Liver (tissue), 9 donors: Measurements from ENCODE around the gene TLR4. TPM values are rescaled to one million over a fixed set of nuclear protein-coding genes. Genes with fewer than 3 reads are reported as not detected.

ENCODE experiments used
- DNase-seq: peaks from one replicate; pipeline ENCODE4 v3.0.0-alpha.2; 2017; ENCODE audit warnings: low spot score
- H3K27ac ChIP-seq, 2 donors: one replicate each; pipeline ENCODE4 v1.7.0; 2013; ENCODE audit warnings: inconsistent platforms in 2 of 2, low read length in 2 of 2, control low read depth in 1 of 2, low read depth in 1 of 2, mild to moderate bottlenecking in 1 of 2
- H3K27me3 ChIP-seq, 4 donors: one replicate each; pipeline versions ENCODE4 v1.6.1 to v1.7.0; 2013; ENCODE audit warnings: low read length in 3 of 4, inconsistent platforms in 1 of 4, mild to moderate bottlenecking in 1 of 4, moderate library complexity in 1 of 4; ENCODE audit not compliant: control insufficient read depth in 4 of 4, insufficient read depth in 4 of 4
- H3K36me3 ChIP-seq, 4 donors: one replicate each; pipeline versions ENCODE4 v1.6.1 to v1.7.0; 2013; ENCODE audit warnings: low read length in 3 of 4, mild to moderate bottlenecking in 3 of 4, low read depth in 1 of 4, moderate library complexity in 1 of 4; ENCODE audit not compliant: control insufficient read depth in 4 of 4, insufficient read depth in 3 of 4
- H3K4me1 ChIP-seq, 4 donors: one replicate each; pipeline versions ENCODE4 v1.6.1 to v1.7.0; 2013; ENCODE audit warnings: low read length in 3 of 4, mild to moderate bottlenecking in 3 of 4, moderate library complexity in 1 of 4; ENCODE audit not compliant: control insufficient read depth in 4 of 4, insufficient read depth in 4 of 4
- H3K4me3 ChIP-seq, 3 donors: one replicate each; pipeline versions ENCODE4 v1.6.1 to v1.7.0; 2013; ENCODE audit warnings: low read length in 3 of 3, control low read depth in 1 of 3, low read depth in 1 of 3, mild to moderate bottlenecking in 1 of 3
- H3K9ac ChIP-seq, 2 donors: one replicate each; pipeline ENCODE4 v1.7.0; 2013; ENCODE audit warnings: low read length in 2 of 2, mild to moderate bottlenecking in 2 of 2, moderate library complexity in 2 of 2, control low read depth in 1 of 2, low read depth in 1 of 2
- H3K9me3 ChIP-seq, 4 donors: one replicate each; pipeline versions ENCODE4 v1.6.1 to v1.7.0; 2013; ENCODE audit warnings: low read length in 3 of 4; ENCODE audit not compliant: control insufficient read depth in 4 of 4
- EGR1 ChIP-seq, 2 donors: IDR thresholded peaks; 2 replicates each; pipeline ENCODE4 v1.6.1; 2016 to 2018; ENCODE audit warnings: antibody characterized with exemption in 2 of 2, low read depth in 2 of 2
- FOXA1 ChIP-seq: IDR thresholded peaks from 2 replicates; pipeline ENCODE4 v1.6.1; 2016; ENCODE audit warnings: antibody characterized with exemption
- FOXA2 ChIP-seq: IDR thresholded peaks from 2 replicates; pipeline ENCODE4 v1.6.1; 2016; ENCODE audit warnings: antibody characterized with exemption
- GABPA ChIP-seq, 2 donors: IDR thresholded peaks in 1 of 2; conservative IDR thresholded peaks in 1 of 2; 2 replicates each; pipeline ENCODE4 v1.6.1; 2016; ENCODE audit warnings: antibody characterized with exemption in 2 of 2, mild to moderate bottlenecking in 1 of 2, moderate library complexity in 1 of 2
- HNF4A ChIP-seq, 2 donors: conservative IDR thresholded peaks; 2 replicates each; pipeline ENCODE4 v1.6.1; 2016; ENCODE audit warnings: antibody characterized with exemption in 2 of 2, mild to moderate bottlenecking in 2 of 2
- HNF4G ChIP-seq: IDR thresholded peaks from 2 replicates; pipeline ENCODE4 v1.6.1; 2016; ENCODE audit warnings: antibody characterized with exemption
- JUND ChIP-seq, 2 donors: IDR thresholded peaks; 2 replicates each; pipeline ENCODE4 v1.6.1; 2016; ENCODE audit warnings: antibody characterized with exemption in 2 of 2
- NR2F2 ChIP-seq: IDR thresholded peaks from 2 replicates; pipeline ENCODE4 v1.6.1; 2016; ENCODE audit warnings: antibody characterized with exemption
- RAD21 ChIP-seq, 2 donors: IDR thresholded peaks; 2 replicates each; pipeline ENCODE4 v1.6.1; 2016; ENCODE audit warnings: antibody characterized with exemption in 2 of 2, mild to moderate bottlenecking in 2 of 2
- RXRA ChIP-seq, 2 donors: IDR thresholded peaks; 2 replicates each; pipeline ENCODE4 v1.6.1; 2017 to 2018; ENCODE audit warnings: antibody characterized with exemption in 2 of 2, mild to moderate bottlenecking in 1 of 2
- SP1 ChIP-seq: IDR thresholded peaks from 2 replicates; pipeline ENCODE4 v1.6.1; 2018; ENCODE audit warnings: antibody characterized with exemption, mild to moderate bottlenecking
- TAF1 ChIP-seq: conservative IDR thresholded peaks from 2 replicates; pipeline ENCODE4 v1.6.1; 2016; ENCODE audit warnings: antibody characterized with exemption, mild to moderate bottlenecking
- YY1 ChIP-seq: IDR thresholded peaks from 2 replicates; pipeline ENCODE4 v1.6.1; 2016; ENCODE audit warnings: antibody characterized with exemption, mild to moderate bottlenecking
- WGBS: extraction: QIAGEN DNeasy Blood & Tissue Kit; methylation state at CpG from one replicate; pipeline ENCODE4 v1.1.7; 2013; 5-methylcytosine and 5-hydroxymethylcytosine counted together
- polyA plus RNA-seq, 2 donors: library from polyadenylated mRNA; stranded (reverse) in 1 of 2; unstranded in 1 of 2; fragments of 200-250 nt in 1 of 2; fragments of >200 nt in 1 of 2; fragmentation: Nextera tagmentation in 1 of 2; extraction: Ambion mirVana in 1 of 2; gene quantifications; one replicate each; pipeline versions ENCODE4 v1.2.1 to v1.2.3, GENCODE V29; 2013 to 2015
- total RNA-seq, 2 donors: library from RNA; depleted of rRNA; stranded (reverse); fragments of >200 nt; gene quantifications; one replicate each; pipeline ENCODE4 v1.2.3, GENCODE V29; 2014
- TF ChIP-seq, protein P1 (sequence below): fragments of 150-350 bp; IDR thresholded peaks from 2 replicates; pipeline ENCODE4 v1.5.1; 2017; ENCODE audit warnings: improper control_type of control experiment, low read depth, low read length; ENCODE audit not compliant: missing input control
- TF ChIP-seq, protein P2 (sequence below): IDR thresholded peaks from 2 replicates; pipeline ENCODE4 v1.6.1; 2016; ENCODE audit warnings: antibody characterized with exemption
- TF ChIP-seq, protein P3 (sequence below): IDR thresholded peaks from 2 replicates; pipeline ENCODE4 v1.6.1; 2016; ENCODE audit warnings: antibody characterized with exemption
- TF ChIP-seq, protein P4 (sequence below): IDR thresholded peaks from 2 replicates; pipeline ENCODE4 v1.6.1; 2016; ENCODE audit warnings: antibody characterized with exemption
- donor health status: healthy.
- donor health status: healthy.
- donor health status: healthy.
- donor health status: healthy.
- donor health status: healthy.

TLR4 gene
- total and polyA plus RNA-seq, 4 donors, result 5.4 to 23.3 (median 10.0) TPM

DNA sequence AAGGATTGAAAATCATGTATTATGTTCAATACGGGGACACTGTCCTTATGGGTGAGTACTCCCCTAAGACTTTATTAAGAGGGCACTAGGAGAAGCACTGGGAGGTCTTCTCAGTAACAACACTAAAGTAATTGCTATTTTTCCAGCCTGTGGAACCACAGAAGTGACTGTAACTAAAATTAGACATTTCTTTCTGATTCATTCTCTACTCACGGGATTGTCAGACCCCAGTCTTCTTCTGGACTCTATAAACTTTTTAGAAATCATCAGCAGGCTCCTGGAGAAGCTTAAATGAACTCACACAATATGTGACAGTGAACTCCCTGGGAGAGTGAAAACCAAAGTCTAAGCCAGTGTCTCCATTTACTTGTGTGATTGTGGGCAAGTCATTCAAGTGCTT, 14.5 kb downstream of the TLR4 start:
- no peaks in the 10 kb centered on the region for H3K36me3 ChIP-seq
- peak overlapping the region in 1 of 2 donors; percentile 32 for H3K9ac ChIP-seq
- TF ChIP-seq RXRA (IDR thresholded peaks at IDR 0.05) (no peak), NR2F2 (no peak), JUND (IDR thresholded peaks at IDR 0.05) (no peak), HNF4G (no peak), HNF4A (conservative IDR thresholded peaks at IDR 0.05) (no peak), YY1 (no peak), SP1 (no peak), TAF1 (no peak), GABPA (IDR thresholded peaks at IDR 0.05 in 1 of 2, conservative IDR thresholded peaks at IDR 0.05 in 1 of 2) (no peak), FOXA2 (no peak), RAD21 (IDR thresholded peaks at IDR 0.05) (no peak), FOXA1 (no peak), EGR1 (IDR thresholded peaks at IDR 0.05; ENCODE audit: low read depth in 2 of 2) (no peak)
- TF ChIP-seq, protein P1, sequence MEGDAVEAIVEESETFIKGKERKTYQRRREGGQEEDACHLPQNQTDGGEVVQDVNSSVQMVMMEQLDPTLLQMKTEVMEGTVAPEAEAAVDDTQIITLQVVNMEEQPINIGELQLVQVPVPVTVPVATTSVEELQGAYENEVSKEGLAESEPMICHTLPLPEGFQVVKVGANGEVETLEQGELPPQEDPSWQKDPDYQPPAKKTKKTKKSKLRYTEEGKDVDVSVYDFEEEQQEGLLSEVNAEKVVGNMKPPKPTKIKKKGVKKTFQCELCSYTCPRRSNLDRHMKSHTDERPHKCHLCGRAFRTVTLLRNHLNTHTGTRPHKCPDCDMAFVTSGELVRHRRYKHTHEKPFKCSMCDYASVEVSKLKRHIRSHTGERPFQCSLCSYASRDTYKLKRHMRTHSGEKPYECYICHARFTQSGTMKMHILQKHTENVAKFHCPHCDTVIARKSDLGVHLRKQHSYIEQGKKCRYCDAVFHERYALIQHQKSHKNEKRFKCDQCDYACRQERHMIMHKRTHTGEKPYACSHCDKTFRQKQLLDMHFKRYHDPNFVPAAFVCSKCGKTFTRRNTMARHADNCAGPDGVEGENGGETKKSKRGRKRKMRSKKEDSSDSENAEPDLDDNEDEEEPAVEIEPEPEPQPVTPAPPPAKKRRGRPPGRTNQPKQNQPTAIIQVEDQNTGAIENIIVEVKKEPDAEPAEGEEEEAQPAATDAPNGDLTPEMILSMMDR, result no peak
- TF ChIP-seq, protein P2, sequence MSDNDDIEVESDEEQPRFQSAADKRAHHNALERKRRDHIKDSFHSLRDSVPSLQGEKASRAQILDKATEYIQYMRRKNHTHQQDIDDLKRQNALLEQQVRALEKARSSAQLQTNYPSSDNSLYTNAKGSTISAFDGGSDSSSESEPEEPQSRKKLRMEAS, result no peak
- TF ChIP-seq, protein P3, sequence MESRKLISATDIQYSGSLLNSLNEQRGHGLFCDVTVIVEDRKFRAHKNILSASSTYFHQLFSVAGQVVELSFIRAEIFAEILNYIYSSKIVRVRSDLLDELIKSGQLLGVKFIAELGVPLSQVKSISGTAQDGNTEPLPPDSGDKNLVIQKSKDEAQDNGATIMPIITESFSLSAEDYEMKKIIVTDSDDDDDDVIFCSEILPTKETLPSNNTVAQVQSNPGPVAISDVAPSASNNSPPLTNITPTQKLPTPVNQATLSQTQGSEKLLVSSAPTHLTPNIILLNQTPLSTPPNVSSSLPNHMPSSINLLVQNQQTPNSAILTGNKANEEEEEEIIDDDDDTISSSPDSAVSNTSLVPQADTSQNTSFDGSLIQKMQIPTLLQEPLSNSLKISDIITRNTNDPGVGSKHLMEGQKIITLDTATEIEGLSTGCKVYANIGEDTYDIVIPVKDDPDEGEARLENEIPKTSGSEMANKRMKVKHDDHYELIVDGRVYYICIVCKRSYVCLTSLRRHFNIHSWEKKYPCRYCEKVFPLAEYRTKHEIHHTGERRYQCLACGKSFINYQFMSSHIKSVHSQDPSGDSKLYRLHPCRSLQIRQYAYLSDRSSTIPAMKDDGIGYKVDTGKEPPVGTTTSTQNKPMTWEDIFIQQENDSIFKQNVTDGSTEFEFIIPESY, result no peak
- TF ChIP-seq, protein P4, sequence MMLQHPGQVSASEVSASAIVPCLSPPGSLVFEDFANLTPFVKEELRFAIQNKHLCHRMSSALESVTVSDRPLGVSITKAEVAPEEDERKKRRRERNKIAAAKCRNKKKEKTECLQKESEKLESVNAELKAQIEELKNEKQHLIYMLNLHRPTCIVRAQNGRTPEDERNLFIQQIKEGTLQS, result no peak
- H3K27ac ChIP-seq, result peak overlapping the region in 1 of 2 donors; percentile 10
- H3K27me3 ChIP-seq, result no peaks in the 10 kb centered on the region
- DNase-seq, result no peak
- peaks cover 3 to 19% (median 18%) of the 10 kb centered on the region in 4 donors for H3K4me1 ChIP-seq
- WGBS, result 74% methylated on average over 2 of the region's 2 CpGs
- H3K4me3 ChIP-seq, result no peak overlapping the region
- no peaks in the 10 kb centered on the region for H3K9me3 ChIP-seq

DNA sequence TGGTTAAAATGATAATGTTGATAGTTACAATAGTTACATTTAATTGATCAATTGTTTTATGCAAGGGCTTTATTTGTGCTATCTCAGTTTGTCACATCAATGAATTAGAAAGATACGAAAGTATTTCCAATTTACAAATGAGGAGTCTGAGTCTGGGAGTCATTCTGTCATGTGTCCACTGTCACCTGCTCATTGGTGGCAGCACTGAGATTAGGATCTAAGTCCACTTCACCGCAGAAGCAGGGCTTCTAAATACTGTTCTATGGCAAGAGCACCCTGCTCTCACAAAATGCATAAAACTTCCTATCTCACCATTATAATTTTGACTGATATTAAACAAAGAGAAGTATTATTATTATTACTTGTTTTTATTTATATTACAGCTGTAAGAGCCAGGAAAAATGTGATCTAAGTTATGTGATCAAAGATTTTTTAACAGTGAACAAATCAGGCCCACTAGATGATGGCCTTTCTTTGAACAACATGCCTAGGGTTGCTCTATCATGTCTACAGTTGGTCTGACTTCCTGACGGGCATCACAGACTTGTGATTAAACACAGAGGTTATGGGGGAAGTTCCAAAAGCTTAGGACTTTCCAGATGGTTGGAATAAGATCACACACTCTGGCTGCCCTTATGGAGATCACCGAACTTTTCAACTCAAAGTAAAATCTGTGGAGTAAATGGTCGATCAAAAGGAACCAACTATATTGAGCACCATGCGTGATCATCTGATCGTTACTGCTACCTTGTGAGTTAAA, 15.1 kb downstream of the TLR4 start:
- peak in 1 of 2 donors; percentile 4 for TF ChIP-seq HNF4A (conservative IDR thresholded peaks at IDR 0.05)
- TF ChIP-seq, protein P1, result no peak
- Histone ChIP-seq H3K9ac (peak overlapping the region in 1 of 2 donors; percentile 32), H3K36me3 (no peaks in the 10 kb centered on the region), H3K9me3 (no peaks in the 10 kb centered on the region), H3K4me1 (peaks cover 3 to 22% (median 19%) of the 10 kb centered on the region in 4 donors), H3K27ac (peak overlapping the region; percentile 65 to 76), H3K27me3 (no peaks in the 10 kb centered on the region), H3K4me3 (no peak overlapping the region)
- DNase-seq, result no peak
- WGBS, result 71% methylated on average over 7 of the region's 7 CpGs
